HUES64 (cell line): ENCODE data around the gene MRM3.
"Not testable (repeated sequence)": the region's sequence is repeated elsewhere in the genome, so short reads cannot be mapped to it uniquely, and the experiment has no call there.

Source experiments
- H3K27ac ChIP-seq: 2 replicates; pipeline ENCODE4 v1.7.0; 2013; ENCODE audit warnings: low read depth, low read length, inconsistent platforms
- H3K27me3 ChIP-seq: 2 replicates; pipeline ENCODE4 v1.6.1; 2013; ENCODE audit warnings: mild to moderate bottlenecking, low read length; ENCODE audit not compliant: insufficient read depth
- H3K36me3 ChIP-seq: 2 replicates; pipeline ENCODE4 v1.6.1; 2013; ENCODE audit warnings: mild to moderate bottlenecking, low read length; ENCODE audit not compliant: insufficient read depth
- H3K4me1 ChIP-seq: 2 replicates; pipeline ENCODE4 v1.6.1; 2013; ENCODE audit warnings: mild to moderate bottlenecking, low read length, moderate library complexity; ENCODE audit not compliant: insufficient read depth
- H3K4me3 ChIP-seq: 2 replicates; pipeline ENCODE4 v1.5.1; 2013; ENCODE audit warnings: mild to moderate bottlenecking, low read length, moderate library complexity
- H3K9ac ChIP-seq: 2 replicates; pipeline ENCODE4 v1.6.1; 2013; ENCODE audit warnings: mild to moderate bottlenecking, low read depth, low read length
- H3K9me3 ChIP-seq: 2 replicates; pipeline ENCODE4 v1.6.1; 2013; ENCODE audit warnings: low read depth, low read length; ENCODE audit not compliant: insufficient read depth
- WGBS: fragments of 150-250, 120-280 bp; methylation state at CpG from one replicate; pipeline ENCODE4 v1.1.7; 2013; ENCODE audit warnings: missing lambda C conversion rate; 5-methylcytosine and 5-hydroxymethylcytosine counted together

MRM3 gene

GRCh38 chr17:807523-808294 is 25.6 kb downstream of the MRM3 start:
- Histone ChIP-seq H3K27me3 (no peaks in the 10 kb centered on the region), H3K4me1 (no peaks in the 10 kb centered on the region), H3K9me3 (no peaks in the 10 kb centered on the region), H3K4me3 (no peak overlapping the region), H3K27ac (no peak overlapping the region), H3K36me3 (peaks cover 30% of the 10 kb centered on the region), H3K9ac (no peak overlapping the region)
- WGBS: 95% methylated on average over 28 of the region's 28 CpGs

- Histone ChIP-seq H3K4me1 (no peaks in the 10 kb centered on the region), H3K9me3 (no peaks in the 10 kb centered on the region), H3K27ac (no peak overlapping the region), H3K4me3 (no peak overlapping the region), H3K27me3 (no peaks in the 10 kb centered on the region), H3K9ac (no peak overlapping the region), H3K36me3 (peaks cover 47% of the 10 kb centered on the region)
- 92% methylated on average over 29 of the region's 29 CpGs for whole genome bisulfite sequencing
Observed at GRCh38 chr17:811051-811784, 29.1 kb downstream of the MRM3 start.

GRCh38 chr17:812638-813204 is 30.6 kb downstream of the MRM3 start:
- Histone ChIP-seq H3K4me1 (no peaks in the 10 kb centered on the region), H3K4me3 (no peak overlapping the region), H3K36me3 (peaks cover 56% of the 10 kb centered on the region), H3K9me3 (no peaks in the 10 kb centered on the region), H3K27ac (no peak overlapping the region), H3K27me3 (no peaks in the 10 kb centered on the region), H3K9ac (no peak overlapping the region)
- WGBS: 91% methylated on average over 14 of the region's 14 CpGs

GRCh38 chr17:814371-814770 is 32.2 kb downstream of the MRM3 start:
- no peak overlapping the region for H3K27ac ChIP-seq
- no peaks in the 10 kb centered on the region for H3K9me3 ChIP-seq
- no peaks in the 10 kb centered on the region for H3K4me1 ChIP-seq
- H3K9ac ChIP-seq: no peak overlapping the region
- 97% methylated on average over 20 of the region's 20 CpGs for WGBS
- H3K4me3 ChIP-seq: no peak overlapping the region
- no peaks in the 10 kb centered on the region for H3K27me3 ChIP-seq
- H3K36me3 ChIP-seq: peaks cover 65% of the 10 kb centered on the region

- Histone ChIP-seq H3K9ac (no peak overlapping the region), H3K4me3 (no peak overlapping the region), H3K4me1 (no peaks in the 10 kb centered on the region), H3K27ac (no peak overlapping the region), H3K27me3 (no peaks in the 10 kb centered on the region), H3K36me3 (peaks cover 69% of the 10 kb centered on the region), H3K9me3 (no peaks in the 10 kb centered on the region)
- WGBS: 97% methylated on average over 19 of the region's 19 CpGs
Observed at GRCh38 chr17:819251-819650, 37.1 kb downstream of the MRM3 start.

- WGBS: 89% methylated on average over 9 of the region's 9 CpGs
- H3K4me3 ChIP-seq: no peak overlapping the region
- H3K9me3 ChIP-seq: no peaks in the 10 kb centered on the region
- no peak overlapping the region for H3K27ac ChIP-seq
- H3K4me1 ChIP-seq: no peaks in the 10 kb centered on the region
- no peaks in the 10 kb centered on the region for H3K27me3 ChIP-seq
- no peak overlapping the region for H3K9ac ChIP-seq
- H3K36me3 ChIP-seq: peaks cover 51% of the 10 kb centered on the region
Observed at GRCh38 chr17:823501-823902, 41.3 kb downstream of the MRM3 start.

- H3K9ac ChIP-seq: no peak overlapping the region
- 95% methylated on average over 16 of the region's 16 CpGs for WGBS
- no peak overlapping the region for H3K4me3 ChIP-seq
- no peaks in the 10 kb centered on the region for H3K27me3 ChIP-seq
- H3K36me3 ChIP-seq: peaks cover 47% of the 10 kb centered on the region
- H3K9me3 ChIP-seq: no peaks in the 10 kb centered on the region
- no peaks in the 10 kb centered on the region for H3K4me1 ChIP-seq
- H3K27ac ChIP-seq: no peak overlapping the region
Observed at GRCh38 chr17:824378-824777, 42.2 kb downstream of the MRM3 start.

- 90% methylated on average over 17 of the region's 17 CpGs for WGBS
- no peak overlapping the region for H3K9ac ChIP-seq
- no peaks in the 10 kb centered on the region for H3K27me3 ChIP-seq
Observed at GRCh38 chr17:825216-825615, 43.1 kb downstream of the MRM3 start.

GRCh38 chr17:826778-827177 is 44.6 kb downstream of the MRM3 start:
- no peak overlapping the region for H3K9ac ChIP-seq
- H3K36me3 ChIP-seq: peaks cover 36% of the 10 kb centered on the region
- H3K4me3 ChIP-seq: no peak overlapping the region
- no peaks in the 10 kb centered on the region for H3K27me3 ChIP-seq
- no peaks in the 10 kb centered on the region for H3K9me3 ChIP-seq
- H3K4me1 ChIP-seq: no peaks in the 10 kb centered on the region
- H3K27ac ChIP-seq: no peak overlapping the region
- 97% methylated on average over 21 of the region's 21 CpGs for WGBS

More at GRCh38 chr17:825216-825615, 43.1 kb downstream of the MRM3 start:
- H3K4me3 ChIP-seq: no peak overlapping the region
- H3K9me3 ChIP-seq: no peaks in the 10 kb centered on the region
- no peaks in the 10 kb centered on the region for H3K4me1 ChIP-seq
- peaks cover 38% of the 10 kb centered on the region for H3K36me3 ChIP-seq
- no peak overlapping the region for H3K27ac ChIP-seq

GRCh38 chr17:828761-829160 is 46.6 kb downstream of the MRM3 start:
- no peaks in the 10 kb centered on the region for H3K9me3 ChIP-seq
- no peak overlapping the region for H3K27ac ChIP-seq
- H3K4me1 ChIP-seq: no peaks in the 10 kb centered on the region
- no peak overlapping the region for H3K9ac ChIP-seq
- 97% methylated on average over 5 of the region's 5 CpGs for WGBS
- H3K36me3 ChIP-seq: peaks cover 19% of the 10 kb centered on the region
- H3K4me3 ChIP-seq: no peak overlapping the region
- H3K27me3 ChIP-seq: no peaks in the 10 kb centered on the region

GRCh38 chr17:829614-830013 is 47.5 kb downstream of the MRM3 start:
- 83% methylated on average over 1 of the region's 3 CpGs for WGBS
- not testable (repeated sequence) for H3K9me3 ChIP-seq, H3K27ac ChIP-seq, H3K27me3 ChIP-seq, H3K9ac ChIP-seq, H3K4me3 ChIP-seq, H3K4me1 ChIP-seq
- peaks cover 14% of the 10 kb centered on the region for H3K36me3 ChIP-seq
